GM19463 (cell line): Measurements from ENCODE around the gene DNAJB5.
"Not testable (repeated sequence)": the region's sequence is repeated elsewhere in the genome, so short reads cannot be mapped to it uniquely, and the experiment has no call there.

Source experiments
- ATAC-seq: cut with Tn5 transposase; IDR thresholded peaks from one replicate; pipeline ENCODE4 v1.9.1; 2021; ENCODE audit warnings: mild to moderate bottlenecking, moderate library complexity; ENCODE audit not compliant: unreplicated experiment

DNAJB5 gene

DNA sequence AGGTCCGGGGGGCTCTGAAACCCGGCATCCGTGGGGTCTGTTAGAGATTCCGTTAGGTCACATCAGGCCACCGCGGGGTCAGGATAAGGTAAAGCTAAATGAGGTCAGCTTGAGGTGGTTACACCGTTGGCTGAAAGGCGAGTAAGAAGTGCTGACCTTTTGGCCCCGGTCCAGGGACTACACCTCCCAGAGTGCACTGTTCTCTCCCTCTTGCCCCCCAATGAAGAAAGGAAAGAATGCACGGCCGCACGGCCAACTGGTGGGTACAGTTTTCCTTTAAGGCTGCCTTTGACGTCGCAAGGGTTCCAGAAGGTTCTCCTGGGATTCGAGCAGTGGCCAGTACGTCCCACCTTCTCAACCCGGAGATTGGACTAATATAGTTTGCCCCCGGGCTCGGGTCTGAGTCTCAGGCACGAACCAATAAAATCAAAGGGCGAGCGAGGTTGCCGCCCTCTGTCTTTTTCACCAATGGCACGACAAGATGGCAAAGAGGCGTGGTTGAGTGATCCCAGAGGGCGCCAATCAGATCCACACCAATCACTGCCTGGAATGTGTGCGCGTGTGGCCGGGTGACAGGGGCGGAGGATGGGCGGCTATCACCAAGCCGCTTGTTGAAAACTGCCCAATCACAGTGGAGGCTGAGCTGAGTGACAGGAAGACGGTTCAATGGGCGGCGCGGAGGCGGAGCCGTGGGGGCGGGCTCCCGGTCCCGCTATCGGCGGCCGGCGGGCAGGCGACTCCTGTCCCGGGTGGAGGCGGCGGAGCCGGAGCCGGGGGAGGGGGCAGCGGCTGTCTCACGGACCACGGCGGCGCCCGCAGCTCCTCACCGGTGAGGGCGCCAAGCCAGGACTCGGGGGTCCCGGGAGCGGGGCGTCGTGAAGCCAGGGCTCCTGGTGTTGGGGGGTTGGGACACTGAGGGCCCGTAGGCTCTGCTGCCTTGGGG, at the start of gene DNAJB5:
TSS of gene DNAJB5 (plus strand) at position 743 of the 943 bp plus-strand sequence. CDS start 886 bp downstream, outside the sequence.
- peak; percentile 86 for ATAC-seq

DNA sequence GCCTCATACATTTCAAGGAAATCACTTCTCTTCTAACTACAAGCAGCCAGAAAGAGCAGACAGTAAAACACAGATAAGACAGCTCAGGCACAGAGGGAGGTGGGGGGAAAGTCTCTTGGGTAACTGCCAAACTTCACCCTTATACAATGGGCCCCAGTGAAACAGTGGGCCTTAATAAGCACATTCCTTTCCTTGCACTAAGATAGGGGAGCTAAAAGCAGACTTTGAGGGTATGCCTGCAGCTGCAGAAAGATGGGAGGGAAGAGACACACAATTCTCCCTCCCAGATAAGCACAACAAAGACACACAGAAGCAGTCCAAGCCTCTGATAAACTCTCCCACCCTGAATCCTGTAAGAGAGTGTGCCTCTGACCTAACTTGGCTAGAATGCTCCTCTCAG, 49.6 kb upstream of the DNAJB5 start:
- ATAC-seq, result not testable (repeated sequence)

DNA sequence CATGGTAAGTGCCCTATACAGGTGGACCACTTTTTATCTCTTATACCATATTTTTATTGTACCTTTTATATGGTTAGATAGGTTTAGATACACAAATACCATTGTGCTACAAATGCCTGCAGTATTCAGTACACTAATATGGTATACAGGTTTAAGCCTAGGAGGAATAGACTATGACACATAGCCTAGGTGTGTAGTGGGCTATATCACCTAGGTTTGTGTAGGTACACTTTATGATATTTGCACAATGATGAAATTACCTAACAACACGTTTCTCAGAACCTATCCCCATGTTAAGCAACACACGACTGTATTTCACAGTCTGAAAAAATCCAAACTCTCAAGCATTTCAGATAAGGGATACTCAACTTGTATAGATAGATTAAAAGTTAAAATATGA, 41.1 kb upstream of the DNAJB5 start:
- ATAC-seq, result no peak

DNA sequence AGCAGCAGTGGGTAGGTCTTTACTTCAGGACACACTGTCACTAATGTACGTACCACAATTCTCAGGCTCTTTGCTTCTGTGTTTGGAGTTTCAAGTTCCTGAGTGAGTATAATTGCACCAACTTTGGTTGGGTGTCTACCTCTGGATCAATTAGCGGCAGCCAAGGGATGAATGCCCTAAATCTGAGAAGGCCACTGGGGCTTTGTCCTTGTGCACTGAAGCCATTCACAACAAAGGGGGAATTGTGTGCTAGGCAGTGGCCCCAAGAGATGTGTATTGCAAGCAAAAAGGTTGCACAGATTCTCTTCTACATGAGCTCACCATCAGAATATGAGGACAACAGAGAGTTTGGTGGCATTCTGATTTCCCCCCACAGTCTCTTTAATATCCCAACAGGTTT, 35.3 kb upstream of the DNAJB5 start:
- no peak for ATAC-seq

DNA sequence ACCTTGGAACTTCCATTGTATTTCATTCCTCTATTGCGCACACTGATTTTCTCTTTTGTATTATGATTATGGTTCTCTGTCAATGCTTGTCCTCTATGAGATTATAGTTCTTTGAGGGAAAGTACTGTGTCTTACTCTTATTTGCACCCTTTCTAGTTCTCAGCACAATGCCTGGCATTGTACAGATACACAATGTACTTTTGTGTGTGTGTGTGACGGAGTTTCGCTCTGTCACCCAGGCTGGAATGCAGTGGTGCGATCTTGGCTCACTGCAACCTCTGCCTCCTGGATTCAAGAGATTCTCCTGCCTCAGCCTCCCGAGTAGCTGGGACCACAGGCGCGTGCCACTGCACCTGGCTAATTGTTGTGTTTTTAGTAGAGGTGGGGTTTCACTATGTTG, 33.5 kb upstream of the DNAJB5 start:
- not testable (repeated sequence) for ATAC-seq

DNA sequence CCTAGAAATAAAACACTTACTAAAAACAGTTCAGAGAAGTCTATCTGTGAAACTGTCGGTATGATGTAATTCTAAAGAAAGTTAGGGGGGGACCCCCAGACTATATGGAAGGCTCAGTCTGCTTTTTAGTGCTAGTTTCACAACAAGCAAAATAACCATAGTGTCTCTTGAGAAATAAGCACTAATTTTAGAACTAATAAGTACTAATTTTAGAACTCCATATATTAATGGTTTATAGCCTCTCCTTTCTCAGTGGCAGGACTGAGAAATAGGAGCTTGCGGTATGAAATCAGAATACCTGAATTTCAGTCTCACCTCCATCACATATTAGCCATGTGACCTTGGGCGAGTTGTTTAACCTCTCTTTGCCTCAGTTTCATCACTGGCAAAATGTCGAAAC, 32.9 kb upstream of the DNAJB5 start:
- ATAC-seq, result no peak

DNA sequence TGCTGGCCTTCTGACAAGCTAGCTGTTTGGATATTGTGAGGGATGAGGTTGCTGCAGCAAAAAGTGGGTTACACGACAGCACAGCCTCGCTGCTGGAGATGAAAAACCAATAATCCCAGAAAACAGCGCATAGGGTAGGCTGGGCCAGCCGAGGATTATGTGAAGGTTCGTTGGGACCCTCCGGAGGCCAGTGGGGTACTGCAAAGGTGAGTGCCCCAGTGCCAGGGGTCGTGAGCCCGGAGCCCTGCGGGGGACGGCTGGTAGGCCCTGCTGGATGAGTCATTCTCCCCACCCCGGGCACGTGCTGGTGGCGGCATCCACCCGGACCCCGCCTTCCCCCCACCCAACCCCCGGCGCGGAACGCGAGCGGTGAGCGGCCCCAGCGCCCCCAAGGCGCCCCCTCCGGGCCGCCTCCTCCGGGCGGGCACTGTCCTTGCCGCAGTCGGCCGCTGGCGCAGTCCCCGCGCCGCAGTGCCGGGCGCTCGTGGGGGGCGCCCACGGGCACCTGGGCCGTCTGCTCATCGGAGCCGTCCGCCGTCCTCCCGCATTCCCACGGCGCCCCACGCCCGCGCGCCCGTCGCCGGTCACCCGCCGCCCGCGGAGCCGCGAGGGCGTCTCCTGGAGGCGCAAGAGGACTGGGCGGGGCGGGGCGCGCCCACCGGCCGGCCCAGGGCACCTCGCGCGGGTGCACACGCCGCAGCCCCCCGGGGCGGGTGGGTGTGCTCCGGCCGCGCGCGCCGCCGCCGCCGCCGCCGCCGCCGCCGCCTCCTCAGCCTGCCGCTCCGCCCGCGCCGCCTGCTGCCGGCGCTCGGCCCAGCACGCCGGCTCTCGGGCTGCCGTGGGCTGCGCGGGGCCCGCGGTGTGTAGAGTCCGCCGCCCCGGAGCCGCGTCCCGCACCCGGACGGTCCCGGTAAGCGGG, 31.8 kb upstream of the DNAJB5 start, which contains the start of gene PHF24:
TSS of gene PHF24 (plus strand) at position 794 of the 919 bp plus-strand sequence. CDS start 13,014 bp downstream, outside the sequence.
- no peak for ATAC-seq

DNA sequence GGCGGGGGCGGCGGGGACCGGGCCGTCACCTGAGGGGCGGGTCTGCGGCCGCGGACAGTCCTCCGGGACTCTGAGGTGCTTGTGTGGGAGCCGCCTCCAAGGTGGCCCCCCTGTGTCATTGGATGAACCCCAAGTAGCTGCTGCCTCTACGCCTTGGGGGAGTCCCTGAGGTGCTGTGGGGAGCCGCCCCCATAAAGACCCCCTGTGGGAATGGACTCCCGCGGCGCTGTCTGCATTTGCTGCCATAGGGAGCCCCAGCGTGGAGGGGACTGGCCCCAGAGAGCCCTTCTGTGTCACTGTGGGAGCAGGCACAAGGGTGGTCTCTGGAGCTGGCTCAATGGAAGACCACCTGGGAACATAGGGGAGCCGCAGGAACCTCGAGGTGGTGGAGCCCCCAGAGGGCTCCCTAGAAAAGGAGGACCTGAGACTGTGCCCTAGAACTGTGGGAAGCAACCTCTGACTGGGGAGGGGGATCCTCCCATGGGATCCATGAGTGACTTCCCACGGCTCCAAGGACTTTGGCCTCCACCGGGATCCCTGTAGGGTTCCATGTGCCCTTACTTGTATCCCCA, 31.0 kb upstream of the DNAJB5 start:
- ATAC-seq, result no peak

DNA sequence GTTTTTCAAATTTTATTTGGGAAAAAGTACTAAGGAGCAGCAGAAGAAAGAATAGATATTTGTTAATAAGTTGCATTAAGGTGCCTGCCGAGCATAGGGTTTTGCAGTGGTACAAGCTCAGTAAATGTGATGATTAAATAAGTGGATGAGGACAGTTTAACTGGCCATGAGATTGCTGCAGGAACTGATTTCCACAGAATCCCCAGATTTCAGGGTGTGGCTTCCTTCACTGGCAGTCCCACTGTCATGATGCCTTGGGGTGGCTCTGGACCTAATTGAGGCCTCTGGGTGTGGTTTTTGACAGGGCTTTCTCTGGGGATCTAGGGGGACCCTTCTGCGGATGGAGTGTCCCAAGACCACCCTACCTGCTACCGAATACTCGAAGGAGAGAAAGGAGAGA, 30.1 kb upstream of the DNAJB5 start:
- no peak for ATAC-seq

DNA sequence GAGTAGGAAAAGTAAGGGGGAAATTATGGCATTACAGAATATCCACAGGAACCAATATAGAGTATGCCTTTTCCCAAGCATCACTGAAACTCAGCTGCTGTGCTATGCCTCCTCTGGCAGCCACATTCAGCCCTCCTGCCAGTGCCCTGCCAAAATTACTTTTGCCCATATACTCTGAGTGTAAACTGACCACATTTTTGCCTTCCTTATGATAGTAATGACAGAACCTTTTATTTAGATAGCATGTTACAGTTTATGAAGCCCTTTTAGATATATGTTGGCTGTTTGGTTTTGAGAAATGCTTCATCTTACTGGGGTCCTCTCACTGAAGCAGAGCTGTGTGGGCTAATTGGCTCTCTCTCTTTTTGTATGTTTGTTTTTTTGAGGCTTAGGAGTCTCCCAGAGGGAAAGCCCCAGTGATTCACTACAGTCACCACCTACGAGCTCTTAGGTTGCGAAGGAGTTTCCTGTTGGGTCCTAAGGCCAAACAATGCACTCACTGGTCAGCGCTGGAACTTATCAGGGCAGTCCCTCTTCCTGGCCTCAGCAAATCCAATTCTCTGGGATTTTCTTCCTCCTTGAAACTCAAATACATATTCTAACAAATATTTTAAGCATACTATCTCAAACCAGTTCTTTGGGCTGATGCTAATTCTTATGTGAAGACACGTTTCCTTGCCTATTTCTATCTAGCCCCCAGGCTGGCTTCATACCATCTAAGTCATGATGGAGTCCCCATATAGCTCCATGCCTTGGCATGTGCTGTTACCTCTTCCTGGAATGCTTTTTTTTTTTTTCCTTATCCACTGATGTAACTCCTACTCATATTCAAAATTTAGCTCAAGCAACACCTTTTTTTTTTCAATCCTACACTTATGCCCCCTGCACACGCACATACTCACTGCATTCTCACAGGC, 27.7 kb upstream of the DNAJB5 start:
- no peak for ATAC-seq

DNA sequence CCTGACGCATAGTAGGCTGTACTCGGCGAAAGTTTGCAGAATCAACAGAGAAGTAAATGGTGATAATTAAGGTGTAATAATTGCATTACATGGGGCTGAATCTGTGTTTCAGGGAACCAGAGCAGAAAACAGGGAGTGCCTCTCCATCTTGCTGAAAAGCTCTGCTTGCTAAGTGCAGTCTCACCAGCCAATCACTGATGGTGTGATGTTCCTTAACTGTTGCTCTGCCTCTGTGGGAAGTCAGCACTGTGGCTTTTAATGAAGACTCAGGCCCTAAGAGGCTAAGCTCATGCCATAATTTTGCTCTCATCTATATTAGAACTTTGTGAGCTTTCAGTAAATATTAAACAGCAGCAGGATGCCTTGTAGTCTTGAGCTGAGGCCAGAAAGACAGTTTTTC, 27.0 kb upstream of the DNAJB5 start:
- ATAC-seq, result no peak

DNA sequence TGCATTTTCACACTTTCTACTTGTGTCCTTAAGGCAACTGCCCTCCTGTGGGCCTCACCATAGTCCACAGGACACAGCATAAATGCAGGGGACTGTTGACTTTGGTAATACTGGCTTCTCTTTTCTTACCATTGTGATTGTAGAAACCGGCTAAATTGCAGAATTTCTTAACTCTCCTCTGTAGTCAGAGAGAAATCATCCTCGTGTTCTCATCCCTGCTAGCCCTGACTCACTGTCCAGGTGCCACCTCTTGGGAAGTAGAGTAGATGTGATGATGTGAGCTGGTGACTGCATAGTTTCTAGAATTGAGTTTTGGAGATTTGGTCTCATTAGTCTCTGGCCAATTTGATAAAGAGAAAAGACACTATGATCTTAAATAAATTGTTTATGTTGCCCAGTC, 26.0 kb upstream of the DNAJB5 start:
- no peak for ATAC-seq

DNA sequence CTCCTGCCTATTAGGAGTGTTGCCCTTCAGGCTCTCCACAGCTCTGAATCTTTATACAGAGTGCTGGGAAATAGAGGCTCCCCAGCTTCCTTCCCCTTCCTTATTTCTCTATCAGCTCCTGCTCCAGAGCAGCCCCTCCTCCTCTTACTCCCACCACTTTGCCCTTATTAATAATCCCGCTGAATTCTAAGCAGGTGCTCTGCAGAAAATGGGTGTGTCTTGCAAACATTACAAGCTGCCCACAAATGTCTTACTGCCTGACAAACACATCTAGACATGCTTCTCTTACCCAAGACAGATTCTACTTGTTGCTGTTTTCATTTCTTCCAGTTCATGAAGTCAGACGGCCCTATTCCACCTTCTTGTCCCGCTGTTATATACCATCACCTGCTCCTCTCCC, 25.1 kb upstream of the DNAJB5 start:
- ATAC-seq, result no peak

DNA sequence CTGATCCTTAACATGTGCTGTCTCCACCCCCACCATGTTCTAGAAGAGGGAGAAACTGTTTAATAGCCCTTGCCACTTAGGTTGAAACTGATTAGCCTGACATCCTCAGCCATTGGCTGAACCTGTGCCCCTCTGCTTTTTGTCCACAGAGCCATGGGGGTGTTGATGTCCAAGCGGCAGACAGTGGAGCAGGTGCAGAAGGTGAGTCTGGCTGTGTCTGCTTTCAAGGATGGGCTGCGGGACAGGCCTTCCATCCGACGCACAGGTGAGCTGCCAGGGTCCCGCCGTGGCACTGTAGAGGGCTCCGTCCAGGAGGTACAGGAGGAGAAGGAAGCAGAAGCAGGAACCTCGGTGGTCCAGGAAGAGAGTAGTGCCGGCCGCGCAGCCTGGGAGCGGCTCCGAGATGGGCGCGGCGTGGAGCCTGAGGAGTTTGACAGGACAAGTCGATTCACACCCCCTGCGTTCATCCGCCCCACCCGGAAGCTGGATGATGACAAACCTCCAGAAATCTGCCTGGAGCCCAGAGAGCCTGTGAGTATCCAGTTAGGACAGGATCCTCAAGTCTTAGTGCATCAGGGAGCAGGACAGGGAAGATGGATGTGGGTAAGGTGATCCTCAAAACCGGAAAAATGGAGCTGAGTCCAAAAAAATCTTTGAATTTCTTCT, 18.3 kb upstream of the DNAJB5 start:
- ATAC-seq, result no peak

DNA sequence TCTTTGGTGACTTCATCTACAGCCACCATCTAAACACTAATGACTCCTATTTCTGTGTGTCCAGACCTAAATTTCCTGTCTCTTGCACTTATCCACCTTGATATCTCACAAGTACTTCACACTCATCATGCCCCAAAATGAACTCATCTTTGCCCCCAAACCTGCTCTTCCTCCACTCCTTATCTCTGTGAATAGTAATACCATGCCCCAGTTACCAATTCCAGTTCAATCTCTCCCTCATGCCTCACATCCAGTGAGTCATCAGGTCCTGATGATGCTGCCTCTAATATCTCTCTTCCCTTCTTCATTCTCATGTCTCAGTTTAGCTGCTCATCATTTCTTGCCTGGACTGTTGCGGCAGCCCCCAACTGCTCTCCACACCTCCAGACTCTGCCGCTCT, 14.9 kb upstream of the DNAJB5 start:
- no peak for ATAC-seq

DNA sequence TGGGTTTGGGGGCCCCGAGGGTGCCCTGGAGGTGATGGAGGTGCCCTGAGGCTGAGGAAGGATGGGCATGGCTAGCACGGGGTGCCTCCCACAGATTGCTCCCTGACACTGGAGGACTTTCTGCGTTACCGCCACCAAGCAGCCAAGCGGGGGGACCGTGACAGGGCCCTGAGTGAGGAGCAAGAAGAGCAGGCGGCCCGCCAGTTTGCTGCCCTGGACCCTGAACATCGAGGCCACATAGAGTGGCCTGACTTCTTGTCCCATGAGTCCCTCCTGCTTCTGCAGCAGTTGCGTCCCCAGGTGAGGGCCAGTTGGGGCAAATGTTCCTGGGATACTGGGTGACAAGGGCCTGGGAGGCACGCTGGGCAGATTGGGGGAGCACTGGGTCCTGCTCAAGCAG, 13.1 kb upstream of the DNAJB5 start:
- no peak for ATAC-seq

DNA sequence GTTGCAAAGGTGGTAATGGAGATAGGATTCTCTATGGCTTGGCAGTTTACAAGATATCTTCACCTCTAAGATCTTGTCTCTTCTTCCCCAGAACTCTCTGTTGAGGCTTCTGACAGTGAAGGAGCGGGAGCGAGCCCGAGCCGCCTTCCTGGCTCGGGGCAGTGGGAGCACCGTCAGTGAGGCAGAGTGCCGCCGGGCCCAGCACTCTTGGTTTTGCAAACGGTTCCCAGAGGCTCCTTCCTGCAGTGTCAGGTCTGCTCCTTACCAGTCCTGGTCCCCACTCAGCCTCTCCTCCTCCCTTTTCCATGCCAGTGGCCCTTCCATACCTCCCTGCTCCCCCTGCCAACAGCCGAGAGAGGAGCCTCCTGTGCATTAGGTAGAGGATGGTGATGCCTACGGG, 12.6 kb upstream of the DNAJB5 start:
- ATAC-seq, result no peak

DNA sequence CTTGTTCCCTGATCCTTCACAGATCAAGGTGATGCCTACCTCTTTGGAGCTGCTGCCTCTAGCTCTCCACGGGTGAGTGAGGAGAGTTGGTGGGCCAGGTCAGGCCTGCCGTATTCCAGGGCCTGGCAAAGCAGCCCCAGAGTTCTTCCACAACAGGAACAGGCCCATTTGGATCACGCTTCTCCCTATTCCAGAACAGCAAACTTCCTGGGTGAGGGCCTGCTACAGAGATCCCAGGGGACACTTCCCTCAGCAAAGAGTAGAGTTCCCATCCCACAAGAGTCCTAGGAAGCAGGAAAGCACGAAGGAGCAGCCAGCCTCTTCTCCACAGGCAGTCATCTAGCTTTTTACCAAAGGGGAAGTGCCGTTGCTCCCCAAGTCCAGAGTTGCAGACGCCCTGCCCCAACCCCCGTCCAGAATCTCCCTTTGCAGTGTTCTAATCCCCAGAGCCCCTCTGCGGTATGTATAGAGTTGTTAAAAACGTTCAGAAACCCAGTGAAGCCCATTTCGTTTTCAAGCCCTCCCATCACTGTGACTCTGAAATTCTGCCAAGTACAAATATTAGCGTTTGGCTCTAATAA, 9.3 kb upstream of the DNAJB5 start:
- no peak for ATAC-seq

DNA sequence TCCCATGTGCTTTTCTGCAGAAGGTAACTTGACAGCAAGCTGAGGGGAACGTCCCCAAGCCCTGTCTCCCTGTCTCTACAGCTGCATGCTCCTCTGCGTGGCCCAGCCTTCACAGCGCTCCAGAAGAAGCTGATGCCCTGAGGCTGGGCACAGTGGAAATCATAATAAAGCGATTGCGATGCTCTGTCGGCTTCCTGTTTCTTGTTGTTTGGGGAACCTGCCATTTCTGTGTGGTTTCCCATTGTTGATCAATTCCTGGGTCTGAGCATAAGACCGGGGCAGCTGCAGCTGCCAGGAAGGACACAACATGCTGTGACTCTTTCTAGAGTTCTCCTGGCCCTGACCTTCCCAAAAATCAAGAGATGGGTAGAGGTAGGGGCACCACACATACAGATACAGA, 7.2 kb upstream of the DNAJB5 start:
- no peak for ATAC-seq
